ENCODE results near the gene UFD1.

Gene UFD1

DNA sequence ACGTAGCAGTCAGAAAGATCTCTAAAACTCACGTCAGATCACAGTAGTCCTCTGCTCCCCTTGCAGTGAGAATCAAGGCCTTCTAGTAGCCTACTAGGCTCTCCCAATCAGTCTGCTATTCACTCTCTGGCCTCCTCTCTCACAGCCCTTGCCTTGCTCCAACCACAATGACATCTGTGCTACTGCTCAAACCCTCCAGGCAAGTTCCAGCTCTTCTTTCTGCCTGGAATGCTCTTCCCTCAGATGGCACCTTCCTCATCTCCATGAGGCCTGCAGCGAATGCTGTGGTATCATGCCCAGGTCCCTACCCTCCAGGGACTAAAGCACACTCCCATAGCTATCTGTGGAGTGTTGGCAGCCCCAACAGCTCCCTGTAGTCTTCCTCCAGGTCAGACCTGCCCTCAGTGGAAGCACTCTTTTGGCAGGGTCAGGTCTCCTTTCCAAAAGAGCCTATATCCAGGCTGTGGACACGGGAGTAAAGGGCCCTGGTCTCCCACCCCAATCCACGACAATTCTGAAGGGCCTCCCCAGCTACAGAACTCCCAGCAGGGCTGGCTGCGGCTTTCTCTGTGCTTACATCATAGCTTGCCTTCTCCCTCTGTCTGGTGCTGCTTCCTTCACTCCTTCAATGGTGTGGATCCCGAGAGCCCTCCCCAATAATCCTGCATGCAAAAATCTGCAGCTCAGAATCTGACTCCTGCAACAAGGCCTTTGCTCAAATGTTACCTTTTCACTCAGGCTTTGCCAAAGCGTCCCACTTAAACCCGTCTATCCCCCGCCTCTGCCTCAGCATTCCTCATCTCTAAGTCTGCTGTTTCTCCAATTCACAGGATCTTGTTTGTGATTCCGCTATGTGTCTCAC lies 56.3 kb downstream of the UFD1 start:
- DNase-seq (ENCODE audit: low read depth) = no peak

GRCh38 chr22:19420321-19420720 lies 58.7 kb downstream of the UFD1 start:
- DNase-seq (ENCODE audit: low read depth) = no peak

- no peak for DNase-seq (ENCODE audit: low read depth)
Measured at GRCh38 chr22:19419464-19420178, 59.4 kb downstream of the UFD1 start.

DNA sequence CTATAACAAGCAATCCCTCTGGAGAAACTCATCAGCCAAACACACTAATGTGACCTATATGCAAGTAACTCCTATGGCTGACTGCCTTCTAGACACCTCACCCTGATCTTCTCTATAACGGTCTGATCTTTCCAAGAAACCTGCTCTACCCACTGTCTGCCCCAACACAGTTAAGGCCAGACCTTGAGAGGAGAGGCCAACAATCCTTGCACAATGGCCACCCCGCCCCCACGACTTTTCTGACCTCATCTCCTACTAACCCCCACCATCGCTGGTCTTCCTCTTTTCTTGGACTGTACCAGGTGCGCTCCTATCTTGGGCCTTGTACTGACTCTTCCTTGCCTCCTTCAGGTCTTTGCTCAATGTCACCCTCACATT lies 59.9 kb downstream of the UFD1 start:
- DNase-seq (ENCODE audit: low read depth) = no peak

- DNase-seq (ENCODE audit: low read depth) = no peak
Measured at GRCh38 chr22:19412923-19413322, 66.1 kb downstream of the UFD1 start.

DNA sequence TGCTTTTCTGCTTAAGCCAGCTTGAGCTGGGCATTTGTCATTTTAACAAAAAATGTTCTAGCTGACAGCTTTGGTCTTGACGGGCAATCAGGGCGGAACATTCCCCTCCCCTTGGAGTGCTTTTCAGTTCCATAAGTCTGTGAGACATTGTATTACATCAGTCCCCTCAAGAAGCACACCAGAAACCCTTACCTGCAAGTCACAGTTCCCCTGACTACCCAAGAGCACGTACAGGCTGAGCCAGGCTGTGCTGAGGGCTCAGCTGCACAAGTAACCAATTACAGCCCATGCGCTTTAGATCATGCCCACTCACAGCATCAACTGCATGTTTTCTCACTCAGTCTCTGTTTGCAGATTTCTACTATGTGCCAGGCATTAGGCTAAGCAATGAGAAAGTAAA lies 66.5 kb downstream of the UFD1 start:
- DNase-seq (ENCODE audit: low read depth) = no peak

- DNase-seq (ENCODE audit: low read depth) = no peak
Measured at GRCh38 chr22:19411690-19412045, 67.3 kb downstream of the UFD1 start.

DNA sequence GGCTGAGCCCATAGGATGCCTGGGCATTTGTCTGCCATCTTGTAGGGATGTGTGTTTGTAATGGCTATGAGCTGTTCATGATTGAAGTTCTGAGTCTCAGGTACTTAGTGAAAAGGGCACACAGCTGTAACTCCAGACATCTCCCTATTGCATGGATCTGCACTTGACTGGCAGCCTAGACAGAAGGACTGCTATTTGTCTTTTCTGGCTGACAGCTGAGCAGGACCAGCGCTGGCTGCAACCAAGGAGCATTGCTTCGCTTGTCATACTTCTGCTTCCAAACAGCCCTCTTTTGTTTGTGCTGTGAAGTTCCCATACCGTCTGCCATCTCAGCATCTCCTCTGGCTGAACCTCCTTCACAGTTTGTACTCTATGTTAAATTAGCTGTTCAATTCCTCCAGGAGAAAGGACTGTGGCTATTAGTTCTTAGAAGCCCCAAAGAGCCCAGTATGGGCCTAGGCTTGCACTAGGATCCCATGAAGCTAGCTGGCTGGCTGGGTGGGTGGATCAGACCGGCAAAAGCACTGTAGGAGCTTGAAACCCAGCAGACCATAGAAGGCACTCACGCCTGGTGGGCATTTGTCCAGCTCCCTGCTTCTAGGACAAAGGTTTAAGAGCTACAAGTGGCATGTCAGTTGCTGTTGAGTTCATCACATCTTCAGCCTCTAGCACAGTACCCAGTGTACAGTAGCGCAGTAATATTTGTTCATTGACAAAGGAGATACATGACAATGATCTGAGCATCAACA lies 67.9 kb downstream of the UFD1 start:
- DNase-seq (ENCODE audit: low read depth) = no peak

GRCh38 chr22:19407649-19408606 lies 71.1 kb downstream of the UFD1 start:
- DNase-seq (ENCODE audit: low read depth) = no peak

DNA sequence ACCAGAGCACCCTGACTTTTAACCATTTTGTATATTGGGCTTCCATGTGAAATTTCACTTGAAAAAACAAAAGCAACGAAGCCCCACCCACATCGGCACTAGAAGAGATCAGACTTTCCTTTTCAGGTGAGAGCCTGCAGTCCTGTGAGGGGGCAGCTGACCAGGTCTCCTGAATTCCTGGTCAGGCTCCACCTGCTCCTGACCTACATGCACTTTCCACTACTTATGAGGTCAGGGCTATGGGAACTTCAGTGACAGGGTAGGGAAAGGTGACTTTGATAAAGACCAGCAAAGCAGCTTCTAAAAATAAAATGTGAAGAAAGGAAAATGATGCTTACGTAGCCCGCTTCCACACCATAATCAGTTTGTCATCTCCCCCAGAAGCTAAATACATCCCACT lies 72.1 kb downstream of the UFD1 start:
- DNase-seq (ENCODE audit: low read depth) = no peak

- no peak for DNase-seq (ENCODE audit: low read depth)
Measured at GRCh38 chr22:19406281-19406811, 72.6 kb downstream of the UFD1 start.

- DNase-seq (ENCODE audit: low read depth) = no peak
Measured at GRCh38 chr22:19405652-19406051, 73.3 kb downstream of the UFD1 start.

- no peak for DNase-seq (ENCODE audit: low read depth)
Measured at GRCh38 chr22:19405133-19405532, 73.9 kb downstream of the UFD1 start.

DNA sequence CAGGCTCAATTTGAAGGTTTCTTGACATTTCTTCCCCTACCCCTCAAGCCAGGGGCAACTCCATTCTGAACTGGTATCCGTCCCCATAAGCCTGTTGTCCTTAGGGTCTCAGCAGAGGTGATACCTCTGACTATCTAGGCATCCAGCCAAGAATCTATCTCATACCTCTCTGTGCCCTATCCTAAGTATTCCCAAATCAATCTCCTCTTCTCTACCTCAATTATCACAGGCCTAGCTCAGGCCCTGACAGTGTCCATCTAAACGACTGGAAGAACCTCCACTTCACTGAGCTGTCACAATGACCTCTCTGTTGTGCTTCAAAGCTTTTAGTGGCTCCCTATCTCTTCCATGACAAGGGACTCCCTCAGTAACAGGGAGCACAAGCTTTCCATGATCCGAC lies 74.3 kb downstream of the UFD1 start:
- DNase-seq (ENCODE audit: low read depth) = no peak

DNA sequence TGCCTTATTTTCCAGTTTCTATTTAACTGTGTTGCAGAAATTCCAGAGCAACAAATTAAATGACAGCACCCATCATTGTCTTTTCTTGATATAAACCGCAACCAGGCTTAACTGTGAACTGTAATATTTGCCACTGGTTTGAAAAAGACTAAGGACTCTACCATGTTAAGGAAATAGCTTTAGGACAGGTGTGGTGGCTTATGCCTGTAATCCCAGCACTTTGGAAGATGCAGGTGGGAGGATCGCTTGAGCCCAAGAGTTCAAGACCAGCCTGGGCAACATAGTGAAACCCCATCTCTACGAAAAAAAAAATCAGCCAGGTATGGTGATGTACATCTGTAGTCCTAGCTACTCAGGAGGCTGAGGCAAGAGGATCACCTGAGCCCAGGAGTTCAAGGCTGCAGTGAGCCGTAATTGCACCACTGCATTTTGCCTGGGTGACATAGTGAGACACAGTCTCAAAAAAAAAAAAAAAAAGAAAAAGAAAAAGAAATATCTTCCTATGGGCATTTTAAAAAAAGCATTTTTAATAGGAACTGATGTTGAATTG lies 76.3 kb downstream of the UFD1 start:
- no peak for DNase-seq (ENCODE audit: low read depth)

DNA sequence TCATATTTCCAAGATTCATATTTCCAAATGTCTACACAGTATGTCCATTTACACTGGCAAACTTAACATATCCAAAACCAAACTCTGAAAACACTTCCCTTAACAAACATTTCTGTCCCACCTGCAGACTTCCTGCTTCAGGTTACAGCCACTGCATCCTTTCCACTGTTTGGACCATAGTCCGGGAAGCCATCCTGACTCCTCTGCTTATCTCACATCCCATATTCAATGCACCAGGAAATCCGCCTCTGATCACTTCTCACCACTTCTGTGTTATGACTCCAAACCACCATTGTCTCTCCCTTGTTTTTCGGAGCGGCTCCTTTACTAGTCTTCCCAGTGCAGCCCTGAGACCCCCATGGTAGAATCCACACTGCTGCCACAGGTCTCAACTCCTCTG lies 77.5 kb downstream of the UFD1 start:
- no peak for DNase-seq (ENCODE audit: low read depth)

DNA sequence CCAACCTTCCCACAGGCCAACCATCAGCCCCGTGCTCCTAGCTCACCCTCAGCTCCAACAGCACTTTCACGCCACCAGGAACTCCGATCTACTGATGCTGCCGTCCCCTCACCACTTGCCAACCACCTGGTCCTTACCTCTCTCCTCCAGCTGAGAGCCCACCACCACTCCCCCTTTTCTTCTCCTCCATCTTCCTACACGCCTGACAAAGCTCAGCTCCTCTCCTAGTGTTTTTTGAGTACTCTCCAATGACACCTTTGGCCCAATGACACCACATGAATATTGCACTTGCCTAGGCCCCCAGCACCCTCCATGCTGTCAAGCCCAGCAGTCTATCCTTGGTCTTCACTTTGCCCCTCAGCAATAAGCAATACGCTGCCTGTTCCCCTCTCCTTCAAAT lies 78.1 kb downstream of the UFD1 start:
- DNase-seq (ENCODE audit: low read depth) = no peak
